H9 (cell line): ENCODE data around the gene ERICH6. TPM values are rescaled to one million over a fixed set of nuclear protein-coding genes. Genes with fewer than 3 reads are reported as not detected.

Experiments
- DNase-seq: peaks from one replicate; pipeline ENCODE4 v3.0.0-alpha.2; 2017
- H2AFZ ChIP-seq: one replicate; pipeline ENCODE4 v1.6.1; 2013; ENCODE audit warnings: mild to moderate bottlenecking, low read length, control low read depth, moderate library complexity
- H2AK5ac ChIP-seq: 2 replicates; pipeline ENCODE4 v1.6.1; 2013; ENCODE audit warnings: low read length, control low read depth, mixed read lengths; ENCODE audit not compliant: insufficient read length
- H2BK120ac ChIP-seq: one replicate; pipeline ENCODE4 v1.6.1; 2013; ENCODE audit warnings: low read depth, mild to moderate bottlenecking, low read length, control low read depth, inconsistent platforms; ENCODE audit not compliant: poor library complexity, severe bottlenecking
- H2BK12ac ChIP-seq: 2 replicates; pipeline ENCODE4 v1.6.1; 2013; ENCODE audit warnings: low read length, control low read depth, mixed read lengths, low read depth; ENCODE audit not compliant: insufficient read length
- H2BK15ac ChIP-seq: 2 replicates; pipeline ENCODE4 v1.6.1; 2013; ENCODE audit warnings: low read depth, low read length, control low read depth
- H2BK20ac ChIP-seq: one replicate; pipeline ENCODE4 v1.6.1; 2013; ENCODE audit warnings: low read depth, mild to moderate bottlenecking, low read length, control low read depth, inconsistent platforms; ENCODE audit not compliant: poor library complexity, severe bottlenecking
- H2BK5ac ChIP-seq: 2 replicates; pipeline ENCODE4 v1.6.1; 2013; ENCODE audit warnings: low read length, control low read depth, mixed read lengths; ENCODE audit not compliant: insufficient read length
- H3K14ac ChIP-seq: 2 replicates; pipeline ENCODE4 v1.6.1; 2013; ENCODE audit warnings: low read length, control low read depth; ENCODE audit not compliant: insufficient read depth
- H3K18ac ChIP-seq: 2 replicates; pipeline ENCODE4 v1.6.1; 2013; ENCODE audit warnings: low read depth, mild to moderate bottlenecking, mixed read lengths, low read length, control low read depth; ENCODE audit not compliant: insufficient read length
- H3K23ac ChIP-seq: 2 replicates; pipeline ENCODE4 v1.6.1; 2013; ENCODE audit warnings: low read length, control low read depth, mixed read lengths, low read depth; ENCODE audit not compliant: insufficient read length
- H3K23me2 ChIP-seq: 2 replicates; pipeline ENCODE4 v1.6.1; 2013; ENCODE audit warnings: low read depth, mild to moderate bottlenecking, mixed read lengths, low read length, control low read depth; ENCODE audit not compliant: insufficient read length, poor library complexity, severe bottlenecking
- H3K27ac ChIP-seq: 2 replicates; pipeline ENCODE4 v1.5.1; 2013; ENCODE audit warnings: low read length, control low read depth, mixed read lengths, low read depth; ENCODE audit not compliant: insufficient read length
- H3K27me3 ChIP-seq: 2 replicates; pipeline ENCODE4 v1.6.1; 2013; ENCODE audit warnings: low read length, control low read depth, inconsistent platforms; ENCODE audit not compliant: insufficient read depth
- H3K4ac ChIP-seq: 2 replicates; pipeline ENCODE4 v1.6.1; 2013; ENCODE audit warnings: low read depth, mild to moderate bottlenecking, control low read depth, inconsistent platforms, low read length, moderate library complexity
- H3K4me1 ChIP-seq: 2 replicates; pipeline ENCODE4 v1.6.1; 2013; ENCODE audit warnings: low read length, control low read depth, inconsistent platforms; ENCODE audit not compliant: insufficient read depth
- H3K4me2 ChIP-seq: 2 replicates; pipeline ENCODE4 v1.6.1; 2013; ENCODE audit warnings: low read length, control low read depth, mixed read lengths; ENCODE audit not compliant: insufficient read length, insufficient read depth
- H3K56ac ChIP-seq: 2 replicates; pipeline ENCODE4 v1.6.1; 2013; ENCODE audit warnings: low read depth, mild to moderate bottlenecking, mixed read lengths, low read length, control low read depth; ENCODE audit not compliant: insufficient read length
- H3K79me1 ChIP-seq: 2 replicates; pipeline ENCODE4 v1.6.1; 2013; ENCODE audit warnings: low read depth, mild to moderate bottlenecking, moderate library complexity, low read length, control low read depth, inconsistent platforms; ENCODE audit not compliant: insufficient read depth, poor library complexity, severe bottlenecking
- H3K79me2 ChIP-seq: 2 replicates; pipeline ENCODE4 v1.6.1; 2013; ENCODE audit warnings: low read length, control low read depth, inconsistent platforms; ENCODE audit not compliant: insufficient read depth
- H3K9ac ChIP-seq: 2 replicates; pipeline ENCODE4 v1.6.1; 2013; ENCODE audit warnings: low read length, control low read depth, mixed read lengths; ENCODE audit not compliant: insufficient read length; ENCODE audit errors: extremely low read depth
- H3K9me3 ChIP-seq: one replicate; pipeline ENCODE4 v1.6.1; 2013; ENCODE audit warnings: low read depth, low read length, inconsistent platforms; ENCODE audit not compliant: control insufficient read depth
- H3T11ph ChIP-seq: one replicate; pipeline ENCODE4 v1.6.1; 2013; ENCODE audit warnings: mild to moderate bottlenecking, low read length, control low read depth, inconsistent platforms
- H4K20me1 ChIP-seq: one replicate; pipeline ENCODE4 v1.6.1; 2013; ENCODE audit not compliant: control insufficient read depth, insufficient read length, insufficient read depth
- H4K5ac ChIP-seq: 2 replicates; pipeline ENCODE4 v1.6.1; 2013; ENCODE audit warnings: low read depth, mild to moderate bottlenecking, mixed read lengths, low read length, control low read depth; ENCODE audit not compliant: insufficient read length
- H4K8ac ChIP-seq: replicated peaks from 2 replicates; pipeline ENCODE4 v1.6.1; 2013; ENCODE audit warnings: low read length, control low read depth, mixed read lengths, low read depth; ENCODE audit not compliant: insufficient read length
- H4K91ac ChIP-seq: 2 replicates; pipeline ENCODE4 v1.6.1; 2013; ENCODE audit warnings: low read depth, mild to moderate bottlenecking, moderate library complexity, mixed read lengths, low read length, control low read depth; ENCODE audit not compliant: insufficient read length
- H3K27ac Mint-ChIP-seq, 3 experiments: 2 replicates in 2 of 3; 3 replicates in 1 of 3; pipeline ENCODE4 v1.8.0; 2020 to 2021; ENCODE audit warnings: mixed read lengths in 3 of 3, mild to moderate bottlenecking in 1 of 3, moderate library complexity in 1 of 3
- H3K27me3 Mint-ChIP-seq: 2 replicates; pipeline ENCODE4 v1.8.0; 2021; ENCODE audit warnings: low read depth, mild to moderate bottlenecking, moderate library complexity, mixed read lengths
- H3K36me3 Mint-ChIP-seq, 3 experiments: 2 replicates in 2 of 3; 3 replicates in 1 of 3; pipeline ENCODE4 v1.8.0; 2020 to 2021; ENCODE audit warnings: low read depth in 3 of 3, mixed read lengths in 3 of 3; ENCODE audit not compliant: insufficient read depth in 1 of 3
- H3K4me1 Mint-ChIP-seq, 2 experiments: 2 replicates each; pipeline ENCODE4 v1.8.0; 2020; ENCODE audit warnings: mixed read lengths in 2 of 2
- H3K4me3 Mint-ChIP-seq, 2 experiments: 2 replicates in 1 of 2; 3 replicates in 1 of 2; pipeline ENCODE4 v1.8.0; 2020 to 2021; ENCODE audit warnings: mild to moderate bottlenecking in 2 of 2, mixed read lengths in 2 of 2, moderate library complexity in 1 of 2
- H3K9me3 Mint-ChIP-seq, 2 experiments: 2 replicates in 1 of 2; 3 replicates in 1 of 2; pipeline ENCODE4 v1.8.0; 2020; ENCODE audit warnings: mild to moderate bottlenecking in 2 of 2, mixed read lengths in 2 of 2, moderate library complexity in 1 of 2
- CTCF ChIP-seq: fragments of 200-600 bp; sonication (generic); conservative IDR thresholded peaks from 3 replicates; pipeline ENCODE4 v1.8.0; 2021; ENCODE audit warnings: antibody characterized with exemption, mild to moderate bottlenecking
- WGBS: extraction: QIAGEN DNeasy Blood & Tissue Kit; methylation state at CpG from one replicate; pipeline ENCODE4 v1.1.7; 2013; ENCODE audit warnings: missing lambda C conversion rate, low lambda C conversion rate, mixed read lengths; ENCODE audit not compliant: insufficient read length; ENCODE audit errors: extremely low coverage; 5-methylcytosine and 5-hydroxymethylcytosine counted together
- total RNA-seq: library from RNA; stranded (reverse); gene quantifications from 2 replicates; pipeline ENCODE4 v1.2.1, GENCODE V29; 2021

The ERICH6 gene
- total RNA-seq, 1 experiment from 2014 or later = not detected

- Histone ChIP-seq H3K27ac (no peak overlapping the region), H3K23ac (no peak overlapping the region), H3K9ac (no peak overlapping the region), H3K9me3 (no peaks in the 10 kb centered on the region), H4K8ac (no peak overlapping the region), H4K5ac (no peak overlapping the region), H2AK5ac (no peak overlapping the region), H3K27me3 (no peaks in the 10 kb centered on the region), H2AFZ (no peak overlapping the region), H4K91ac (no peak overlapping the region), H3K79me2 (no peaks in the 10 kb centered on the region), H4K20me1 (no peaks in the 10 kb centered on the region), H3K23me2 (no peaks in the 10 kb centered on the region), H3K4ac (no peak overlapping the region), H2BK120ac (no peak overlapping the region), H3K79me1 (no peaks in the 10 kb centered on the region), H2BK5ac (no peak overlapping the region), H3K4me2 (no peak overlapping the region), H2BK20ac (no peak overlapping the region), H2BK15ac (no peak overlapping the region), H3K14ac (no peak overlapping the region), H3K18ac (no peak overlapping the region), H3K4me1 (no peaks in the 10 kb centered on the region), H3K56ac (no peak overlapping the region), H3T11ph (no peak overlapping the region), H2BK12ac (no peak overlapping the region)
- peaks cover 3 to 12% (median 10%) of the 10 kb centered on the region in 3 experiments; a peak in 5 of 7 replicates for H3K36me3 Mint-ChIP-seq
- no peaks in the 10 kb centered on the region for H3K4me1 Mint-ChIP-seq
- H3K27ac Mint-ChIP-seq = no peak overlapping the region
- no CpG with 5 or more reads among the region's 3 CpGs for WGBS
- H3K9me3 Mint-ChIP-seq = peaks cover 16 to 19% of the 10 kb centered on the region in 2 experiments
- H3K4me3 Mint-ChIP-seq = no peak overlapping the region
- no peak for DNase-seq
- TF ChIP-seq CTCF = no peak
- H3K27me3 Mint-ChIP-seq = peaks cover 2% of the 10 kb centered on the region
These were observed 29.8 kb downstream of the ERICH6 start for GRCh38 chr3:150673966-150674365.
